Astrocyte of the cerebellum (primary cell): ENCODE results near the gene MAPKAP1.

Experiments used
- DNase-seq: peaks from one replicate; pipeline ENCODE4 v3.0.0-alpha.2; 2011; ENCODE audit warnings: low read depth
- H3K4me3 ChIP-seq: 2 replicates; pipeline ENCODE4 v1.5.1; 2011; ENCODE audit warnings: mild to moderate bottlenecking, low read depth, low read length, moderate library complexity
- CTCF ChIP-seq: IDR thresholded peaks from 2 replicates; pipeline ENCODE4 v1.5.1; 2012; ENCODE audit warnings: low read length, low read depth, moderate library complexity, mild to moderate bottlenecking; ENCODE audit errors: missing control alignments
- in situ Hi-C: cut with HindIII; loops from 2 replicates; pipeline ENCODE4 v1.10.0; 2017; ENCODE audit warnings: low sequenced_read_pairs

Gene MAPKAP1

GRCh38 chr9:125485471-125486151 is 221.4 kb downstream of the MAPKAP1 start:
- TF ChIP-seq CTCF = no peak
- no peak for DNase-seq
- in situ Hi-C loops = no loop called here
- H3K4me3 ChIP-seq = no peak overlapping the region

- in situ Hi-C loops = no loop called here
- no peak for TF ChIP-seq CTCF
- DNase-seq = peak; percentile 84
- peak overlapping the region; percentile 21 for H3K4me3 ChIP-seq
Measured at GRCh38 chr9:125484350-125485282, 222.4 kb downstream of the MAPKAP1 start.

GRCh38 chr9:125483697-125484096 is 223.3 kb downstream of the MAPKAP1 start:
- H3K4me3 ChIP-seq = no peak overlapping the region
- in situ Hi-C loops = no loop called here
- no peak for TF ChIP-seq CTCF
- no peak for DNase-seq

GRCh38 chr9:125479846-125480615 is 227.0 kb downstream of the MAPKAP1 start:
- in situ Hi-C loops = no loop called here
- no peak for DNase-seq
- no peak overlapping the region for H3K4me3 ChIP-seq
- no peak for TF ChIP-seq CTCF

- no peak overlapping the region for H3K4me3 ChIP-seq
- no peak for TF ChIP-seq CTCF
- no peak for DNase-seq
- in situ Hi-C loops = no loop called here
Measured at GRCh38 chr9:125477089-125477544, 229.9 kb downstream of the MAPKAP1 start.

GRCh38 chr9:125476645-125477044 is 230.4 kb downstream of the MAPKAP1 start:
- no peak for DNase-seq
- H3K4me3 ChIP-seq = no peak overlapping the region
- in situ Hi-C loops = no loop called here
- no peak for TF ChIP-seq CTCF
